Fibroblast of pulmonary artery (primary cell): Measurements from ENCODE around the gene OR6J1.

Experiments used
- DNase-seq: peaks from one replicate; pipeline ENCODE4 v3.0.0-alpha.2; 2010; ENCODE audit warnings: low read depth
- H3K4me3 ChIP-seq: replicated peaks from 2 replicates; pipeline ENCODE4 v1.5.1; 2011; ENCODE audit warnings: low read depth, mild to moderate bottlenecking, control low read depth, low read length, moderate library complexity
- CTCF ChIP-seq: IDR thresholded peaks from 2 replicates; pipeline ENCODE4 v1.5.1; 2011; ENCODE audit warnings: mild to moderate bottlenecking, control low read depth, low read length, inconsistent platforms; ENCODE audit errors: missing control alignments

The OR6J1 gene

GRCh38 chr14:22614240-22614799 lies 29.8 kb downstream of the OR6J1 start:
- no peak for TF ChIP-seq CTCF
- peak; percentile 91 for DNase-seq
- no peak overlapping the region for H3K4me3 ChIP-seq

- no peak overlapping the region for H3K4me3 ChIP-seq
- no peak for DNase-seq
- TF ChIP-seq CTCF, result no peak
Measured at GRCh38 chr14:22613736-22614239, 30.4 kb downstream of the OR6J1 start.

GRCh38 chr14:22613106-22613695 lies 31.0 kb downstream of the OR6J1 start:
- peak; percentile 20 for TF ChIP-seq CTCF
- no peak for DNase-seq
- H3K4me3 ChIP-seq, result no peak overlapping the region

GRCh38 chr14:22610931-22611330 lies 33.2 kb downstream of the OR6J1 start:
- no peak overlapping the region for H3K4me3 ChIP-seq
- no peak for TF ChIP-seq CTCF

GRCh38 chr14:22607291-22607690 lies 36.9 kb downstream of the OR6J1 start:
- H3K4me3 ChIP-seq, result no peak overlapping the region
- DNase-seq, result no peak
- no peak for TF ChIP-seq CTCF

More at GRCh38 chr14:22610931-22611330, 33.2 kb downstream of the OR6J1 start:
- no peak for DNase-seq

- H3K4me3 ChIP-seq, result no peak overlapping the region
- TF ChIP-seq CTCF, result no peak
- DNase-seq, result no peak
Measured at GRCh38 chr14:22606380-22606779, 37.8 kb downstream of the OR6J1 start.

- no peak for TF ChIP-seq CTCF
- no peak for DNase-seq
- H3K4me3 ChIP-seq, result no peak overlapping the region
Measured at GRCh38 chr14:22602862-22603261, 41.3 kb downstream of the OR6J1 start.
